Activated CD8-positive, alpha-beta memory T cell treated with anti-CD3 and anti-CD28 coated beads, Interleukin-2, amount 10 ng/mL, durations not matched to agents 7 days and 5 days (primary cell): ENCODE results near the gene IRF8. TPM values are rescaled to one million over a fixed set of nuclear protein-coding genes. Genes with fewer than 3 reads are reported as not detected.
"Not testable (repeated sequence)": the region's sequence is repeated elsewhere in the genome, so short reads cannot be mapped to it uniquely, and the experiment has no call there.

Experiments used
- ATAC-seq: fragments of 150-1000 bp; cut with Tn5 transposase; one replicate; pipeline ENCODE4 v1.10.0; 2021; ENCODE audit warnings: moderate library complexity
- CTCF ChIA-PET: fragments of 350-600 bp; sonication (Branson Sonifier 250); formaldehyde crosslinking; loops from one replicate; lab custom pipeline; 2021; ENCODE audit warnings: antibody characterized with exemption; lab: Charles Lee
- DNase-seq: peaks from one replicate; pipeline ENCODE4 v3.0.0-alpha.2; 2020
- H3K27ac Mint-ChIP-seq: one replicate; pipeline ENCODE4 v1.8.0; 2021; ENCODE audit warnings: mild to moderate bottlenecking, mixed read lengths
- H3K27me3 Mint-ChIP-seq: one replicate; pipeline ENCODE4 v1.8.0; 2021; ENCODE audit warnings: mixed read lengths
- H3K36me3 Mint-ChIP-seq: one replicate; pipeline ENCODE4 v1.8.0; 2021; ENCODE audit warnings: mild to moderate bottlenecking, mixed read lengths
- H3K4me1 Mint-ChIP-seq: one replicate; pipeline ENCODE4 v1.8.0; 2021; ENCODE audit warnings: mixed read lengths
- H3K4me3 Mint-ChIP-seq: one replicate; pipeline ENCODE4 v1.8.0; 2021; ENCODE audit warnings: mild to moderate bottlenecking, moderate library complexity, mixed read lengths
- H3K9me3 Mint-ChIP-seq: one replicate; pipeline ENCODE4 v1.8.0; 2022; ENCODE audit warnings: low read depth, mixed read lengths
- total RNA-seq, 2 experiments: library from RNA; stranded (reverse); gene quantifications; one replicate each; pipeline ENCODE4 v1.2.3, GENCODE V29; 2021

Gene IRF8
- total RNA-seq, 2 experiments from 2014 or later = 8.4 to 11.1 TPM

GRCh38 chr16:85927959-85928358 lies 29.0 kb downstream of the IRF8 start:
- CTCF ChIA-PET = interaction anchor here (1.1 kb wide), 1 partner anchor 107 kb away, joined by 3 read pairs; no protein-coding TSS in a partner anchor
- Mint-ChIP-seq H3K4me3 (no peak overlapping the region), H3K36me3 (no peaks in the 10 kb centered on the region), H3K9me3 (no peaks in the 10 kb centered on the region), H3K27ac (no peak overlapping the region), H3K27me3 (peaks cover 18% of the 10 kb centered on the region), H3K4me1 (no peaks in the 10 kb centered on the region)
- no peak for ATAC-seq
- DNase-seq = no peak

- H3K36me3 Mint-ChIP-seq = no peaks in the 10 kb centered on the region
- CTCF ChIA-PET = interaction anchor here (1.1 kb wide), 1 partner anchor 107 kb away, joined by 3 read pairs; no protein-coding TSS in a partner anchor
- peaks cover 20% of the 10 kb centered on the region for H3K27me3 Mint-ChIP-seq
- H3K4me1 Mint-ChIP-seq = no peaks in the 10 kb centered on the region
- ATAC-seq (no peak), DNase-seq (no peak)
- no peak overlapping the region for H3K4me3 Mint-ChIP-seq
- no peaks in the 10 kb centered on the region for H3K9me3 Mint-ChIP-seq
- H3K27ac Mint-ChIP-seq = no peak overlapping the region
Measured at GRCh38 chr16:85928401-85928820, 29.4 kb downstream of the IRF8 start.

GRCh38 chr16:85929259-85929721 lies 30.3 kb downstream of the IRF8 start:
- ATAC-seq = no peak
- Mint-ChIP-seq H3K27ac (no peak overlapping the region), H3K4me1 (peaks cover 2% of the 10 kb centered on the region), H3K4me3 (no peak overlapping the region), H3K9me3 (no peaks in the 10 kb centered on the region), H3K27me3 (peaks cover 28% of the 10 kb centered on the region), H3K36me3 (no peaks in the 10 kb centered on the region)
- CTCF ChIA-PET = no interaction called here
- no peak for DNase-seq

- Mint-ChIP-seq H3K9me3 (no peaks in the 10 kb centered on the region), H3K4me3 (no peak overlapping the region), H3K27ac (no peak overlapping the region), H3K4me1 (peaks cover 11% of the 10 kb centered on the region), H3K27me3 (peaks cover 37% of the 10 kb centered on the region), H3K36me3 (no peaks in the 10 kb centered on the region)
- DNase-seq (no peak), ATAC-seq (no peak)
- CTCF ChIA-PET = interaction anchor here (0.6 kb wide), 1 partner anchor 646 kb away, joined by 3 read pairs; no protein-coding TSS in a partner anchor
Measured at GRCh38 chr16:85930301-85930700, 31.3 kb downstream of the IRF8 start.

- Mint-ChIP-seq H3K4me3 (no peak overlapping the region), H3K4me1 (peaks cover 26% of the 10 kb centered on the region), H3K27ac (no peak overlapping the region), H3K9me3 (no peaks in the 10 kb centered on the region), H3K36me3 (no peaks in the 10 kb centered on the region), H3K27me3 (peaks cover 37% of the 10 kb centered on the region)
- no peak for DNase-seq
- no peak for ATAC-seq
- CTCF ChIA-PET = interaction anchor here (0.6 to 1.6 kb wide), 5 partner anchors 9 to 177 kb away, joined by 3 to 5 read pairs (median 4); no protein-coding TSS in a partner anchor
Measured at GRCh38 chr16:85931596-85932402, 32.8 kb downstream of the IRF8 start.

GRCh38 chr16:85934210-85934609 lies 35.2 kb downstream of the IRF8 start:
- Mint-ChIP-seq H3K27me3 (peaks cover 34% of the 10 kb centered on the region), H3K27ac (no peak overlapping the region), H3K4me3 (no peak overlapping the region), H3K4me1 (peaks cover 32% of the 10 kb centered on the region), H3K36me3 (no peaks in the 10 kb centered on the region), H3K9me3 (no peaks in the 10 kb centered on the region)
- CTCF ChIA-PET = interaction anchor here (3.8 kb wide), 1 partner anchor 114 kb away, joined by 20 read pairs; no protein-coding TSS in a partner anchor
- no peak for DNase-seq
- no peak for ATAC-seq

- Mint-ChIP-seq H3K4me1 (peaks cover 32% of the 10 kb centered on the region), H3K9me3 (no peaks in the 10 kb centered on the region), H3K27ac (peak overlapping the region; percentile 91), H3K36me3 (no peaks in the 10 kb centered on the region), H3K27me3 (peaks cover 42% of the 10 kb centered on the region), H3K4me3 (peak overlapping the region; percentile 57)
- CTCF ChIA-PET = interaction anchor here (0.7 to 3.8 kb wide), 5 partner anchors 9 to 115 kb away, joined by 3 to 20 read pairs (median 3); partner anchors contain the start of gene IRF8
- no peak for DNase-seq
- ATAC-seq = no peak
Measured at GRCh38 chr16:85935391-85935973, 36.5 kb downstream of the IRF8 start.

GRCh38 chr16:85935974-85936760 lies 37.2 kb downstream of the IRF8 start:
- ATAC-seq = peak; percentile 90
- peak overlapping the region; percentile 91 for H3K27ac Mint-ChIP-seq
- peaks cover 46% of the 10 kb centered on the region for H3K27me3 Mint-ChIP-seq
- H3K4me1 Mint-ChIP-seq = peaks cover 32% of the 10 kb centered on the region
- CTCF ChIA-PET = interaction anchor here (0.7 to 3.8 kb wide), 5 partner anchors 8 to 116 kb away, joined by 3 to 20 read pairs (median 3); partner anchors contain the start of gene IRF8
- H3K9me3 Mint-ChIP-seq = no peaks in the 10 kb centered on the region
- H3K4me3 Mint-ChIP-seq = peak overlapping the region; percentile 57
- H3K36me3 Mint-ChIP-seq = no peaks in the 10 kb centered on the region
- DNase-seq = peak; percentile 91

- DNase-seq = peak; percentile 46
- CTCF ChIA-PET = interaction anchor here (1.2 to 3.8 kb wide), 3 partner anchors 8 to 117 kb away, joined by 3 to 20 read pairs (median 4); partner anchors contain the start of gene IRF8
- H3K4me1 Mint-ChIP-seq = peaks cover 32% of the 10 kb centered on the region
Measured at GRCh38 chr16:85936816-85937215, 37.9 kb downstream of the IRF8 start.

GRCh38 chr16:85940214-85940613 lies 41.3 kb downstream of the IRF8 start:
- Mint-ChIP-seq H3K27me3 (peaks cover 57% of the 10 kb centered on the region), H3K36me3 (no peaks in the 10 kb centered on the region), H3K4me1 (peaks cover 22% of the 10 kb centered on the region), H3K27ac (no peak overlapping the region), H3K9me3 (no peaks in the 10 kb centered on the region), H3K4me3 (no peak overlapping the region)
- no peak for ATAC-seq
- DNase-seq = no peak
- CTCF ChIA-PET = interaction anchor here (1.7 kb wide), 1 partner anchor 10 kb away, joined by 4 read pairs; no protein-coding TSS in a partner anchor

More at GRCh38 chr16:85936816-85937215, 37.9 kb downstream of the IRF8 start:
- Mint-ChIP-seq H3K36me3 (no peaks in the 10 kb centered on the region), H3K27ac (peak overlapping the region; percentile 91), H3K9me3 (no peaks in the 10 kb centered on the region), H3K27me3 (peaks cover 50% of the 10 kb centered on the region), H3K4me3 (peak overlapping the region; percentile 57)
- ATAC-seq = peak; percentile 12

GRCh38 chr16:85941863-85942644 lies 43.1 kb downstream of the IRF8 start:
- Mint-ChIP-seq H3K4me3 (no peak overlapping the region), H3K27ac (no peak overlapping the region), H3K27me3 (peaks cover 72% of the 10 kb centered on the region), H3K9me3 (no peaks in the 10 kb centered on the region), H3K4me1 (peaks cover 7% of the 10 kb centered on the region), H3K36me3 (no peaks in the 10 kb centered on the region)
- ATAC-seq (no peak), DNase-seq (no peak)
- CTCF ChIA-PET = interaction anchor here (1.7 kb wide), 1 partner anchor 121 kb away, joined by 4 read pairs; no protein-coding TSS in a partner anchor

- not testable (repeated sequence) for H3K9me3 Mint-ChIP-seq, ATAC-seq, H3K4me3 Mint-ChIP-seq, H3K27ac Mint-ChIP-seq, H3K4me1 Mint-ChIP-seq, DNase-seq, H3K36me3 Mint-ChIP-seq
- CTCF ChIA-PET = interaction anchor here (1.0 to 1.7 kb wide), 2 partner anchors 11 to 121 kb away, joined by 3 to 4 read pairs; no protein-coding TSS in a partner anchor
- peaks cover 76% of the 10 kb centered on the region for H3K27me3 Mint-ChIP-seq
Measured at GRCh38 chr16:85942659-85943058, 43.7 kb downstream of the IRF8 start.
